GM12865 (cell line): ENCODE measurements around the gene ZNF236.
A peak's percentile ranks its signal among the peaks of the same experiment; 100 is the strongest.
"Not testable (repeated sequence)": the region's sequence is repeated elsewhere in the genome, so short reads cannot be mapped to it uniquely, and the experiment has no call there.

Source experiments
- DNase-seq: peaks from one replicate; pipeline ENCODE4 v3.0.0; 2010; ENCODE audit warnings: low read depth
- H3K4me3 ChIP-seq: 2 replicates; pipeline ENCODE4 v1.5.1; 2011; ENCODE audit warnings: mild to moderate bottlenecking, low read depth, low read length, control low read depth
- CTCF ChIP-seq: IDR thresholded peaks from 2 replicates; pipeline ENCODE4 v1.5.1; 2011; ENCODE audit warnings: low read length, control low read depth, low read depth, inconsistent platforms; ENCODE audit not compliant: insufficient read depth; ENCODE audit errors: missing control alignments

Gene ZNF236

GRCh38 chr18:76958692-76959341 is 136.5 kb downstream of the ZNF236 start:
- no peak overlapping the region for H3K4me3 ChIP-seq
- TF ChIP-seq CTCF = no peak
- DNase-seq = no peak

- no peak for DNase-seq
- H3K4me3 ChIP-seq = no peak overlapping the region
- TF ChIP-seq CTCF = no peak
Observed at GRCh38 chr18:76959605-76960004, 137.2 kb downstream of the ZNF236 start.

GRCh38 chr18:76960528-76961035 is 138.2 kb downstream of the ZNF236 start:
- TF ChIP-seq CTCF = no peak
- H3K4me3 ChIP-seq = no peak overlapping the region
- DNase-seq = no peak

GRCh38 chr18:76962851-76963250 is 140.5 kb downstream of the ZNF236 start:
- no peak for DNase-seq
- no peak overlapping the region for H3K4me3 ChIP-seq
- no peak for TF ChIP-seq CTCF

GRCh38 chr18:76963936-76964335 is 141.6 kb downstream of the ZNF236 start:
- DNase-seq = peak; percentile 63
- 0 out of 2 replicates have a peak overlapping the region, but pooled peaks have one; percentile 7 for H3K4me3 ChIP-seq
- no peak for TF ChIP-seq CTCF

GRCh38 chr18:76965555-76966151 is 143.3 kb downstream of the ZNF236 start:
- H3K4me3 ChIP-seq = peak overlapping the region; percentile 28; the same call in 1 of the 2 replicates
- DNase-seq = peak; percentile 81

- DNase-seq, H3K4me3 ChIP-seq: not testable (repeated sequence)
Observed at GRCh38 chr18:76967299-76967698, 144.9 kb downstream of the ZNF236 start.
